OCI-LY7 (cell line): ENCODE data around the gene RCVRN. TPM values are rescaled to one million over a fixed set of nuclear protein-coding genes. Genes with fewer than 3 reads are reported as not detected.
"Not testable (repeated sequence)": the region's sequence is repeated elsewhere in the genome, so short reads cannot be mapped to it uniquely, and the experiment has no call there.

Experiments
- BruUV-seq: library from RNA; stranded (reverse); fragments of 400-500 nt; replicated peaks from 2 replicates; lab custom pipeline; 2021; lab: Mats Ljungman, UMichigan
- CTCF ChIA-PET: fragments of 300-600 bp; sonication (Branson Sonifier 250); formaldehyde crosslinking; loops from one replicate; lab custom pipeline; 2022; ENCODE audit warnings: antibody characterized with exemption; ENCODE audit not compliant: unreplicated experiment; lab: Charles Lee
- POLR2A ChIA-PET: fragments of 300-600 bp; sonication (Branson Sonifier 250); formaldehyde crosslinking; loops from one replicate; lab custom pipeline; 2022; ENCODE audit warnings: antibody characterized with exemption; lab: Charles Lee
- DNase-seq: peaks from one replicate; pipeline ENCODE4 v3.0.0-alpha.2; 2015; ENCODE audit warnings: low spot score
- H2AFZ ChIP-seq: fragments of 200-600 bp; sonication (generic), shearing (Covaris generic); 2 replicates; pipeline ENCODE4 v1.6.1; 2014; ENCODE audit warnings: mild to moderate bottlenecking, antibody characterized with exemption, low read length, moderate library complexity
- H3K27ac ChIP-seq: fragments of 200-600 bp; sonication (generic); 2 replicates; pipeline ENCODE4 v1.5.1; 2014; ENCODE audit warnings: mixed run types, low read depth, mild to moderate bottlenecking, moderate library complexity, low read length, inconsistent platforms; ENCODE audit not compliant: poor library complexity, severe bottlenecking
- H3K36me3 ChIP-seq: fragments of 200-600 bp; sonication (generic); 2 replicates; pipeline ENCODE4 v1.6.1; 2014; ENCODE audit warnings: mild to moderate bottlenecking, antibody characterized with exemption, low read length, moderate library complexity, mixed read lengths; ENCODE audit not compliant: insufficient read depth
- H3K4me1 ChIP-seq: fragments of 200-600 bp; sonication (generic); 2 replicates; pipeline ENCODE4 v1.5.1; 2014; ENCODE audit warnings: mild to moderate bottlenecking, low read length; ENCODE audit not compliant: insufficient read depth, poor library complexity, severe bottlenecking
- H3K4me2 ChIP-seq: fragments of 200-600 bp; sonication (generic); 2 replicates; pipeline ENCODE4 v1.6.1; 2014; ENCODE audit warnings: mild to moderate bottlenecking, low read length
- H3K4me3 ChIP-seq: fragments of 200-600 bp; sonication (generic); 2 replicates; pipeline ENCODE4 v1.5.1; 2014; ENCODE audit warnings: mild to moderate bottlenecking, low read depth, low read length; ENCODE audit not compliant: poor library complexity, severe bottlenecking
- H3K79me2 ChIP-seq: fragments of 200-600 bp; sonication (generic); 2 replicates; pipeline ENCODE4 v1.6.1; 2016; ENCODE audit warnings: low read depth, mild to moderate bottlenecking, low read length, moderate library complexity, mixed read lengths; ENCODE audit not compliant: insufficient read depth
- H3K9me2 ChIP-seq: fragments of 200-600 bp; sonication (generic); 2 replicates; pipeline ENCODE4 v1.6.1; 2016; ENCODE audit warnings: mild to moderate bottlenecking, low read length, mixed read lengths; ENCODE audit not compliant: insufficient read depth
- H3K9me3 ChIP-seq: fragments of 200-600 bp; sonication (generic); 2 replicates; pipeline ENCODE4 v1.6.1; 2014; ENCODE audit warnings: mild to moderate bottlenecking, mixed run types, low read length, mixed read lengths
- H4K20me1 ChIP-seq: fragments of 200-600 bp; sonication (generic); 2 replicates; pipeline ENCODE4 v1.6.1; 2014; ENCODE audit warnings: mild to moderate bottlenecking, antibody characterized with exemption, low read length, moderate library complexity, mixed read lengths; ENCODE audit not compliant: insufficient read depth
- EZH2phosphoT487 ChIP-seq: fragments of 200-600 bp; sonication (generic); IDR thresholded peaks from 2 replicates; pipeline ENCODE4 v1.6.1; 2018; ENCODE audit warnings: low read depth, borderline replicate concordance, mild to moderate bottlenecking, mixed run types, antibody characterized with exemption, low read length, moderate library complexity, mixed read lengths
- intact Hi-C: fragments of 100-400 bp; cut with micrococcal nuclease; formaldehyde crosslinking; loops from one replicate; pipeline ENCODE4 v1.10.0; 2022; ENCODE audit not compliant: unreplicated experiment
- total RNA-seq, 2 experiments: library from RNA; depleted of rRNA in 1 of 2; stranded (reverse); fragments of >200 nt in 1 of 2; shearing (Covaris generic) in 1 of 2; gene quantifications; 2 replicates each; pipeline ENCODE4 v1.2.3, GENCODE V29; 2014 to 2022
- TF ChIP-seq, protein P1 (sequence below): fragments of 200-600 bp; sonication (generic); conservative IDR thresholded peaks from 2 replicates; pipeline ENCODE4 v1.5.1; 2014; ENCODE audit warnings: mild to moderate bottlenecking, antibody characterized with exemption, low read length, moderate library complexity, mixed read lengths

The RCVRN gene
- total RNA-seq, 2 experiments from 2014 or later = not detected

DNA sequence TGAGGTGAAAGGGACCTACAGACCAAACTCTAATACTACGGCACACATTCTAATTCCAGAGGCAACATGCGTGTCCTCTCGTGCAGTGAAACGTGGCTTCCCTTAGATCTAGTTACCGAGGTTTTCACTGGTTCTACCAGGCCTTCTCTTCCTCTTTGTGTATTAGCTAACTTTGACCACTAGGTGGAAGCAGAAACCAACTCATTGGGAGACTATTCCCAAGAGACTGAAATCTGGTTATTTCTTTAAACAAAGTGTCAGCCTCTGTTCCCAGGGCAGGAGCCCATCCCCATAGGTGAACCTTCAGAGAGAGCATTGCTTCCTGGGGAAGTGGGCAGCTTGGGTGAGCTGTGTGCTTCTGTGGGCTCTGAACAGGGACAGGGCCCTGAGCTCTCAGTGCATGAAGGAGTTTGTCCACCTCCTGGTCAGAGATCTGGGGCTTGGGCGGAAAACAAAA is 19.7 kb upstream of the RCVRN start:
- intact Hi-C loops = loop anchor here (5.0 kb wide), 2 partner anchors 303 to 688 kb away; no protein-coding TSS in a partner anchor
- no peaks in the 10 kb centered on the region for H4K20me1 ChIP-seq
- no TSS peak for BruUV-seq
- H3K4me2 ChIP-seq = no peak overlapping the region
- ChIA-PET CTCF (no interaction called here), POLR2A (interaction anchor here (0.6 kb wide), 1 partner anchor 75 kb away, joined by 3 read pairs; no protein-coding TSS in a partner anchor)
- no peaks in the 10 kb centered on the region for H3K36me3 ChIP-seq
- TF ChIP-seq EZH2phosphoT487 = no peak
- TF ChIP-seq, protein P1, sequence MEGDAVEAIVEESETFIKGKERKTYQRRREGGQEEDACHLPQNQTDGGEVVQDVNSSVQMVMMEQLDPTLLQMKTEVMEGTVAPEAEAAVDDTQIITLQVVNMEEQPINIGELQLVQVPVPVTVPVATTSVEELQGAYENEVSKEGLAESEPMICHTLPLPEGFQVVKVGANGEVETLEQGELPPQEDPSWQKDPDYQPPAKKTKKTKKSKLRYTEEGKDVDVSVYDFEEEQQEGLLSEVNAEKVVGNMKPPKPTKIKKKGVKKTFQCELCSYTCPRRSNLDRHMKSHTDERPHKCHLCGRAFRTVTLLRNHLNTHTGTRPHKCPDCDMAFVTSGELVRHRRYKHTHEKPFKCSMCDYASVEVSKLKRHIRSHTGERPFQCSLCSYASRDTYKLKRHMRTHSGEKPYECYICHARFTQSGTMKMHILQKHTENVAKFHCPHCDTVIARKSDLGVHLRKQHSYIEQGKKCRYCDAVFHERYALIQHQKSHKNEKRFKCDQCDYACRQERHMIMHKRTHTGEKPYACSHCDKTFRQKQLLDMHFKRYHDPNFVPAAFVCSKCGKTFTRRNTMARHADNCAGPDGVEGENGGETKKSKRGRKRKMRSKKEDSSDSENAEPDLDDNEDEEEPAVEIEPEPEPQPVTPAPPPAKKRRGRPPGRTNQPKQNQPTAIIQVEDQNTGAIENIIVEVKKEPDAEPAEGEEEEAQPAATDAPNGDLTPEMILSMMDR = peak; percentile 89
- no peaks in the 10 kb centered on the region for H3K4me1 ChIP-seq
- H3K9me3 ChIP-seq = no peaks in the 10 kb centered on the region
- DNase-seq = peak; percentile 80
- no peak overlapping the region for H3K4me3 ChIP-seq
- no peak overlapping the region; the same call in 1 of the 2 replicates for H2AFZ ChIP-seq
- H3K27ac ChIP-seq = no peak overlapping the region
- H3K9me2 ChIP-seq = no peaks in the 10 kb centered on the region
- H3K79me2 ChIP-seq = no peaks in the 10 kb centered on the region

DNA sequence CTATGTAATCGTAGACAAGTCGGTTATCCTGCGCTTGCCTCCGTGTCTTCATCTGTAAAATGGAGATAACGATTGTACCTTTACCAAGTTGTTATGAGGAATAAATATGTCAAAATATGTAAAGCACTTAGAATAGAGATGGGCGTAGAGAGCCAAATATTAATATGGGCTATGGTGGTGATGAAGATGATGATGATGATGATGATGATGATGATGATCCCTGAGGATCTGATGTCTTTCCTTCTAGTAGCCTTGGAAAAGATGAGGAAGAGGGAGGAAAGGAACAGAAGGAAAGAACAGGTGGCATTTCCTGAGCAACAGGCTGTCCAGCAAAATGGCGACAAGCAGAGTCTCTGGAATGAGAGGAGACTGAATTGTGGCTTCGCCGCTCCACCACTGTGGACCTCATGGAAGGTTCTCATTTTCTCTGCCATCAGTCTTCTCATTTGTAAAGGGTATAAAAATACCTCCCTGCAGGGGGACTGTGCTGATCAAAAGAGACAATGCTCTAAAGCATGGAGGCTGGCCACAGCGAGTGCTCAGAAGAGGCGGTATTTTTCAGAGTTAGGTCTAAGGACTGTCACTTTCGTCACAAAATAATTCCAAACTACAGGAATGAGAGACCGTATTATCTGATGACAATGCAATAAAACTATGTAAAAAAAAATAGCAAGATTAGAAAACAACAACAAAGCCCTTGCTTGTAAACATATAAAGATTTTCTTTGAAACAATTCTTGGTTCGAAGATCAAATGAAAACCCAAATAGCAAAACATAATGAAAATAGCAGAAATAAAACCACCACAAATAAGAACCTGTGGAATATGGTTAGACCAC is 17.2 kb upstream of the RCVRN start:
- TF ChIP-seq, protein P1 = no peak
- TF ChIP-seq EZH2phosphoT487 = no peak
- H4K20me1 ChIP-seq = no peaks in the 10 kb centered on the region
- CTCF ChIA-PET = no interaction called here

DNA sequence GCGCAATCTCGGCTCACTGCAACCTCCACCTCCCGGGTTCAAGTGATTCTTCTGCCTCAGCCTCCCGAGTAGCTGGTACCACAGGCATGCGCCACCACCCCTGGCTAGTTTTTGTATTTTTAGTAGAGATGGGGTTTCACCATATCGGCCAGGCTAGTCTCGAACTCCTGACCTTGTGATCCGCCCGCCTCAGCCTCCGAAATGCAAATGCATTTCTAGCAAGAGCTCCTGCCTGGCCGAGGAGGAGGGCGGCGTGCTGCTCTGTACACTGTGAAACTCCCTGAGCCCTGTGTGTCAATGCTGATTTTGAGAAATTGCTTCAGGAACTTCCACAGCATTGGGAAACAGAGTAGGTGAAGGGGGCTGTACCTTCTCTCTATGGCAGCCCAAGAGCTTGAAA is 16.1 kb upstream of the RCVRN start:
- intact Hi-C loops = loop anchor here (5.0 kb wide), 2 partner anchors 306 to 691 kb away; no protein-coding TSS in a partner anchor
- POLR2A ChIA-PET = interaction anchor here (0.7 to 1.4 kb wide), 3 partner anchors 9 to 539 kb away, joined by 4 to 7 read pairs (median 4); no protein-coding TSS in a partner anchor
- H2AFZ ChIP-seq, H3K9me3 ChIP-seq, H3K4me3 ChIP-seq, H3K79me2 ChIP-seq, H3K4me1 ChIP-seq, H3K9me2 ChIP-seq, H3K36me3 ChIP-seq, CTCF ChIA-PET, DNase-seq, BruUV-seq, H3K4me2 ChIP-seq, H4K20me1 ChIP-seq, H3K27ac ChIP-seq: not testable (repeated sequence)

More for the DNA sequence above, 17.2 kb upstream of the RCVRN start:
- Histone ChIP-seq H3K27ac (no peak overlapping the region), H3K9me2 (no peaks in the 10 kb centered on the region), H3K36me3 (no peaks in the 10 kb centered on the region), H3K79me2 (no peaks in the 10 kb centered on the region), H3K4me3 (no peak overlapping the region), H3K9me3 (no peaks in the 10 kb centered on the region), H2AFZ (no peak overlapping the region), H3K4me2 (no peak overlapping the region), H3K4me1 (no peaks in the 10 kb centered on the region)
- no peak for DNase-seq
- POLR2A ChIA-PET = no interaction called here
- intact Hi-C loops = loop anchor here (5.0 kb wide), 2 partner anchors 305 to 690 kb away; no protein-coding TSS in a partner anchor
- BruUV-seq = no TSS peak
